K562 (cell line): ENCODE measurements around the gene TAS2R10. TPM values are rescaled to one million over a fixed set of nuclear protein-coding genes. Genes with fewer than 3 reads are reported as not detected.

Experiments used
- ATAC-seq: fragments of 200-7000 bp; cut with Tn5 transposase; 3 replicates; pipeline ENCODE4 v1.9.1; 2020; ENCODE audit warnings: moderate library complexity
- BruUV-seq: library from RNA; stranded (reverse); fragments of 400-500 nt; replicated peaks from 2 replicates; lab custom pipeline; 2021; lab: Mats Ljungman, UMichigan
- CTCF ChIA-PET: fragments of 300-600 bp; formaldehyde crosslinking; extraction: SDS; loops from one replicate; lab custom pipeline; 2021; ENCODE audit warnings: low intra/inter-chr PET ratio; lab: Yijun Ruan, JAX
- POLR2A ChIA-PET: fragments of 300-600, 350-650 bp; sonication (Branson Sonifier 250); formaldehyde crosslinking; extraction: SDS; loops from one replicate; lab custom pipeline; 2021; ENCODE audit warnings: antibody characterized with exemption, inconsistent platforms; lab: Yijun Ruan, JAX
- DNase-seq, 4 experiments: peaks; one replicate each; pipeline versions ENCODE4 v3.0.0 to v3.0.0-alpha.2; 2011 to 2018; ENCODE audit warnings: low spot score in 3 of 4, mixed read lengths in 3 of 4; ENCODE audit errors: extremely low read depth in 1 of 4
- FAIRE-seq: peaks from 2 replicates; lab custom pipeline; 2011; peaks lifted over from hg19 to GRCh38; lab: Jason Lieb, UNC
- H2AFZ ChIP-seq: 2 replicates; pipeline ENCODE4 v1.6.0; 2011; ENCODE audit warnings: low read depth, low read length, control low read depth, inconsistent platforms
- H3K27ac ChIP-seq: fragments of 200-600 bp; 3 replicates; pipeline ENCODE4 v1.8.0; 2011; ENCODE audit warnings: low read depth, mild to moderate bottlenecking, control low read depth, inconsistent platforms, low read length, moderate library complexity, mixed read lengths; ENCODE audit errors: extremely low read depth
- H3K27me3 ChIP-seq, 2 experiments: fragments of 300-600 bp in 1 of 2; 2 replicates in 1 of 2; 3 replicates in 1 of 2; pipeline versions ENCODE4 v1.6.0 to v1.8.0; 2011; ENCODE audit warnings: inconsistent platforms in 2 of 2, low read length in 2 of 2, mild to moderate bottlenecking in 1 of 2, mixed read lengths in 1 of 2, moderate library complexity in 1 of 2; ENCODE audit not compliant: control insufficient read depth in 2 of 2, insufficient read depth in 2 of 2
- H3K36me3 ChIP-seq: fragments of 300-600 bp; 3 replicates; pipeline ENCODE4 v1.8.0; 2011; ENCODE audit warnings: mild to moderate bottlenecking, low read length, inconsistent platforms; ENCODE audit not compliant: control insufficient read depth, insufficient read depth
- H3K4me1 ChIP-seq, 2 experiments: fragments of 200-600 bp in 1 of 2; replicated peaks in 1 of 2; 2 replicates in 1 of 2; 3 replicates in 1 of 2; pipeline versions ENCODE4 v1.5.1 to v1.8.0; 2011; ENCODE audit warnings: inconsistent platforms in 2 of 2, low read length in 2 of 2, mild to moderate bottlenecking in 1 of 2, mixed read lengths in 1 of 2, moderate library complexity in 1 of 2; ENCODE audit not compliant: control insufficient read depth in 2 of 2, insufficient read depth in 2 of 2
- H3K4me2 ChIP-seq: 2 replicates; pipeline ENCODE4 v1.6.1; 2011; ENCODE audit warnings: low read length, control low read depth, inconsistent platforms, mixed read lengths; ENCODE audit not compliant: insufficient read depth
- H3K4me3 ChIP-seq: fragments of 200-600 bp; sonication (generic), shearing (Covaris generic); 2 replicates; pipeline ENCODE4 v1.5.1; 2016; ENCODE audit warnings: control low read depth, inconsistent platforms
- H3K79me2 ChIP-seq: fragments of 200-600 bp; 3 replicates; pipeline ENCODE4 v1.8.0; 2011; ENCODE audit warnings: low read length, inconsistent platforms; ENCODE audit not compliant: control insufficient read depth, insufficient read depth
- H3K9ac ChIP-seq, 2 experiments: 2 replicates each; pipeline versions ENCODE4 v1.6.0 to v1.6.1; 2011; ENCODE audit warnings: low read depth in 2 of 2, low read length in 2 of 2, control low read depth in 1 of 2, inconsistent platforms in 1 of 2, mild to moderate bottlenecking in 1 of 2, mixed read lengths in 1 of 2; ENCODE audit not compliant: insufficient read depth in 1 of 2
- H3K9me1 ChIP-seq: one replicate; pipeline ENCODE4 v1.6.0; 2011; ENCODE audit warnings: inconsistent platforms, mild to moderate bottlenecking, low read length, moderate library complexity; ENCODE audit not compliant: control insufficient read depth, insufficient read depth
- H3K9me3 ChIP-seq: replicated peaks from 2 replicates; pipeline ENCODE4 v1.5.1; 2011; ENCODE audit warnings: low read depth, low read length, inconsistent platforms; ENCODE audit not compliant: control insufficient read depth, insufficient read depth
- H4K20me1 ChIP-seq: replicated peaks from 2 replicates; pipeline ENCODE4 v1.6.1; 2011; ENCODE audit warnings: low read length, inconsistent platforms, mixed read lengths; ENCODE audit not compliant: control insufficient read depth, insufficient read depth
- AFF1 ChIP-seq, 2 experiments: fragments of 450-650 bp; IDR thresholded peaks; 2 replicates each; pipeline ENCODE4 v1.6.1; 2018; ENCODE audit warnings: mild to moderate bottlenecking in 2 of 2, low read depth in 1 of 2; ENCODE audit not compliant: partially characterized antibody in 2 of 2
- NCOA2 ChIP-seq, 2 experiments: fragments of 450-650 bp; IDR thresholded peaks; 2 replicates each; pipeline ENCODE4 v1.6.1; 2018; ENCODE audit warnings: mild to moderate bottlenecking in 2 of 2, moderate library complexity in 1 of 2; ENCODE audit not compliant: partially characterized antibody in 2 of 2
- PHF21A ChIP-seq: fragments of 450-650 bp; IDR thresholded peaks from 2 replicates; pipeline ENCODE4 v1.6.1; 2017; ENCODE audit warnings: low read depth, borderline replicate concordance
- POLR2G ChIP-seq: fragments of 200-400 bp; formaldehyde crosslinking; IDR thresholded peaks from 2 replicates; pipeline ENCODE4 v1.6.1; 2017; ENCODE audit warnings: low read depth, mild to moderate bottlenecking, antibody characterized with exemption, low read length, moderate library complexity
- RAD51 ChIP-seq: fragments of 450-650 bp; IDR thresholded peaks from 2 replicates; pipeline ENCODE4 v1.7.1; 2016; ENCODE audit warnings: low read depth, mild to moderate bottlenecking, borderline replicate concordance
- SOX6 ChIP-seq: fragments of 450-650 bp; IDR thresholded peaks from 2 replicates; pipeline ENCODE4 v1.6.1; 2014; ENCODE audit warnings: mild to moderate bottlenecking
- SREBF1 ChIP-seq: fragments of 150-350 bp; IDR thresholded peaks from 2 replicates; pipeline ENCODE4 v1.6.1; 2014; ENCODE audit warnings: antibody characterized with exemption, low read depth, low read length, borderline replicate concordance
- ZNF445 ChIP-seq: fragments of 250-450 bp; sonication (Bioruptor Pico); IDR thresholded peaks from 2 replicates; pipeline ENCODE4 v1.4.0; 2020; ENCODE audit warnings: low read depth, mild to moderate bottlenecking, moderate library complexity
- ZNF785 ChIP-seq: fragments of 250-450 bp; sonication (Bioruptor Pico); IDR thresholded peaks from 2 replicates; pipeline ENCODE4 v1.4.0; 2020; ENCODE audit warnings: mild to moderate bottlenecking
- WGBS: fragments of 100-300 bp; shearing (Covaris generic); methylation state at CpG from one replicate; pipeline ENCODE4 v1.1.6; 2016; ENCODE audit warnings: low coverage, mixed read lengths; ENCODE audit not compliant: insufficient coverage; ENCODE audit errors: missing lambda C conversion rate; 5-methylcytosine and 5-hydroxymethylcytosine counted together
- in situ Hi-C: fragments of 300-500 bp; cut with MboI; formaldehyde crosslinking; loops from 4 replicates; pipeline ENCODE4 v1.15.0; 2018; ENCODE audit warnings: inconsistent platforms, mixed read lengths
- intact Hi-C: fragments of 100-400 bp; cut with micrococcal nuclease; formaldehyde crosslinking; loops from 2 replicates; pipeline ENCODE4 v1.14.2; 2022
- polyA plus RNA-seq, 8 experiments: library from polyadenylated mRNA; depleted of rRNA in 4 of 8; stranded (reverse) in 5 of 8; unstranded in 3 of 8; fragments of >200 nt; fragmentation: Nextera tagmentation in 2 of 8; fragmentation: Illumina TruSeq in 1 of 8; extraction: Ambion mirVana in 2 of 8; extraction: Trizol in 1 of 8; gene quantifications; 2 replicates each; pipeline versions ENCODE4 v1.2.1 to v1.2.3, GENCODE V29; 2011 to 2014; ENCODE audit warnings: inconsistent platforms in 1 of 8, missing spikeins in 1 of 8
- total RNA-seq, 7 experiments: library from RNA; depleted of rRNA in 6 of 7; stranded (reverse); fragments of >200 nt in 6 of 7; fragmentation: Illumina TruSeq in 2 of 7; extraction: Trizol in 2 of 7; gene quantifications; 2 replicates each; pipeline versions ENCODE4 v1.2.1 to v1.2.3, GENCODE V29; 2011 to 2021; ENCODE audit warnings: low replicate concordance in 1 of 7

The TAS2R10 gene
- total and polyA plus RNA-seq, 9 of the 15 experiments (the other 6 are each of a cell fraction or from before 2014, with no cell fraction given): 0.22 to 0.51 TPM; not detected in 7

GRCh38 chr12:10810068-10810467 is 16.1 kb downstream of the TAS2R10 start, which contains the start of gene TAS2R9:
TAS2R9 (minus strand) TSS chr12:10810168; CDS start chr12:10810075, 93 bp downstream.
- BruUV-seq: no TSS peak
- TF ChIP-seq SOX6 (no peak), SREBF1 (no peak)
- H3K36me3 ChIP-seq: no peaks in the 10 kb centered on the region
- H3K4me2 ChIP-seq: no peak within 1 kb of the TSS
- H3K27ac ChIP-seq: no peak within 1 kb of the TSS
- FAIRE-seq (no peak), ATAC-seq (no peak), DNase-seq (no peak)
- ChIA-PET POLR2A (interaction anchor here (0.5 kb wide), 2 partner anchors 31 to 132 kb away, joined by 3 read pairs; no protein-coding TSS in a partner anchor), CTCF (no interaction called here)
- intact Hi-C loops (no loop called here), in situ Hi-C loops (no loop called here)
- no peak within 1 kb of the TSS for H3K9ac ChIP-seq
- no peak within 1 kb of the TSS for H2AFZ ChIP-seq
- no peak within 1 kb of the TSS for H3K4me3 ChIP-seq
- no peaks in the 10 kb centered on the region for H3K4me1 ChIP-seq
- no peaks in the 10 kb centered on the region for H3K9me1 ChIP-seq
- no peaks in the 10 kb centered on the region for H3K9me3 ChIP-seq
- H3K79me2 ChIP-seq: no peaks in the 10 kb centered on the region
- no peaks in the 10 kb centered on the region for H3K27me3 ChIP-seq
- no peaks in the 10 kb centered on the region for H4K20me1 ChIP-seq

- Histone ChIP-seq H3K4me2 (no peak within 1 kb of the TSS), H3K27ac (no peak within 1 kb of the TSS), H3K4me3 (no peak within 1 kb of the TSS), H3K9me1 (no peaks in the 10 kb centered on the region), H3K27me3 (no peaks in the 10 kb centered on the region), H4K20me1 (no peaks in the 10 kb centered on the region), H2AFZ (no peak within 1 kb of the TSS), H3K79me2 (no peaks in the 10 kb centered on the region), H3K9me3 (no peaks in the 10 kb centered on the region), H3K36me3 (no peaks in the 10 kb centered on the region), H3K4me1 (no peaks in the 10 kb centered on the region), H3K9ac (no peak within 1 kb of the TSS)
- in situ Hi-C loops: no loop called here
- no peak for DNase-seq
- no TSS peak for BruUV-seq
- WGBS: 0% methylated on average over 1 of the region's 1 CpG
- ChIA-PET CTCF (no interaction called here), POLR2A (no interaction called here)
- no peak for FAIRE-seq
- ATAC-seq: no peak
- intact Hi-C loops: no loop called here
- TF ChIP-seq AFF1 (IDR thresholded peaks at IDR 0.05; ENCODE audit: low read depth in 1 of 2, partially characterized antibody in 2 of 2): no peak
- TF ChIP-seq RAD51: no peak
- TF ChIP-seq PHF21A: no peak
- TF ChIP-seq ZNF785: no peak
- TF ChIP-seq POLR2G: no peak
- TF ChIP-seq ZNF445 (CRISPR knock-in tag): no peak
- TF ChIP-seq NCOA2 (IDR thresholded peaks at IDR 0.05; ENCODE audit: partially characterized antibody in 2 of 2): no peak
These were observed 19.0 kb downstream of the TAS2R10 start, which contains the start of gene TAS2R8 for GRCh38 chr12:10807186-10807585. TAS2R8 (minus strand) TSS chr12:10807286; CDS start chr12:10806980, 306 bp downstream.
